Trophoblast cell (in vitro differentiated cells and primary cell): ENCODE data around the gene PDE11A.

ENCODE experiments used
- DNase-seq, 2 donors: peaks; one replicate each; pipeline ENCODE4 v3.0.0-alpha.2; 2016
- H2AFZ ChIP-seq: 2 replicates; pipeline ENCODE4 v1.6.1; 2013; ENCODE audit warnings: low read length, moderate library complexity, mild to moderate bottlenecking; ENCODE audit not compliant: insufficient read depth, poor library complexity
- H2AK5ac ChIP-seq: 2 replicates; pipeline ENCODE4 v1.6.1; 2013; ENCODE audit warnings: mild to moderate bottlenecking, low read length
- H2BK120ac ChIP-seq: 2 replicates; pipeline ENCODE4 v1.6.1; 2013; ENCODE audit warnings: low read length, mild to moderate bottlenecking, moderate library complexity; ENCODE audit not compliant: insufficient read depth, poor library complexity
- H2BK12ac ChIP-seq: 2 replicates; pipeline ENCODE4 v1.6.1; 2013; ENCODE audit warnings: mild to moderate bottlenecking, low read length, moderate library complexity
- H2BK5ac ChIP-seq: 2 replicates; pipeline ENCODE4 v1.6.1; 2013; ENCODE audit warnings: low read length, low read depth, moderate library complexity, mild to moderate bottlenecking; ENCODE audit not compliant: poor library complexity
- H3K14ac ChIP-seq: 2 replicates; pipeline ENCODE4 v1.6.1; 2013; ENCODE audit warnings: mild to moderate bottlenecking, low read length
- H3K18ac ChIP-seq: 2 replicates; pipeline ENCODE4 v1.6.1; 2013; ENCODE audit warnings: mild to moderate bottlenecking, low read length
- H3K23ac ChIP-seq: 2 replicates; pipeline ENCODE4 v1.6.1; 2013; ENCODE audit warnings: low read length
- H3K27ac ChIP-seq: 2 replicates; pipeline ENCODE4 v1.5.1; 2013; ENCODE audit warnings: low read depth, mild to moderate bottlenecking, inconsistent platforms, low read length, moderate library complexity
- H3K27me3 ChIP-seq: 2 replicates; pipeline ENCODE4 v1.6.1; 2013; ENCODE audit warnings: inconsistent platforms, mild to moderate bottlenecking, low read length, moderate library complexity; ENCODE audit not compliant: insufficient read depth
- H3K36me3 ChIP-seq, 2 experiments: 1 replicate in 1 of 2; 2 replicates in 1 of 2; pipeline ENCODE4 v1.6.1; 2013; ENCODE audit warnings: low read length in 2 of 2, mild to moderate bottlenecking in 2 of 2, moderate library complexity in 1 of 2; ENCODE audit not compliant: insufficient read depth in 2 of 2, control insufficient read depth in 1 of 2
- H3K4ac ChIP-seq: 2 replicates; pipeline ENCODE4 v1.6.1; 2013; ENCODE audit warnings: low read depth, mild to moderate bottlenecking, low read length, moderate library complexity
- H3K4me1 ChIP-seq, 2 experiments: 1 replicate in 1 of 2; 2 replicates in 1 of 2; pipeline ENCODE4 v1.6.1; 2013; ENCODE audit warnings: low read length in 2 of 2, mild to moderate bottlenecking in 2 of 2, moderate library complexity in 1 of 2; ENCODE audit not compliant: insufficient read depth in 2 of 2, control insufficient read depth in 1 of 2
- H3K4me2 ChIP-seq: 2 replicates; pipeline ENCODE4 v1.6.1; 2013; ENCODE audit warnings: inconsistent platforms, mild to moderate bottlenecking, low read length, moderate library complexity
- H3K4me3 ChIP-seq: 2 replicates; pipeline ENCODE4 v1.5.1; 2013; ENCODE audit warnings: mild to moderate bottlenecking, low read depth, low read length, inconsistent platforms
- H3K79me1 ChIP-seq: one replicate; pipeline ENCODE4 v1.6.1; 2013; ENCODE audit warnings: low read length
- H3K79me2 ChIP-seq: 2 replicates; pipeline ENCODE4 v1.6.1; 2013; ENCODE audit warnings: low read length, mild to moderate bottlenecking; ENCODE audit not compliant: control insufficient read depth, insufficient read depth, poor library complexity
- H3K9ac ChIP-seq: 2 replicates; pipeline ENCODE4 v1.6.1; 2013; ENCODE audit warnings: mild to moderate bottlenecking, low read length
- H3K9me3 ChIP-seq: 2 replicates; pipeline ENCODE4 v1.6.1; 2013; ENCODE audit warnings: low read depth, mild to moderate bottlenecking, control low read depth, inconsistent platforms, low read length; ENCODE audit not compliant: insufficient read depth
- H4K12ac ChIP-seq: 2 replicates; pipeline ENCODE4 v1.6.1; 2013; ENCODE audit warnings: low read depth, mild to moderate bottlenecking, low read length, moderate library complexity
- H4K8ac ChIP-seq: 2 replicates; pipeline ENCODE4 v1.6.1; 2013; ENCODE audit warnings: low read depth, mild to moderate bottlenecking, low read length, moderate library complexity
- H4K91ac ChIP-seq: one replicate; pipeline ENCODE4 v1.6.1; 2013; ENCODE audit warnings: low read depth, mild to moderate bottlenecking, low read length, moderate library complexity
- WGBS: extraction: QIAGEN DNeasy Blood & Tissue Kit; methylation state at CpG from one replicate; pipeline ENCODE4 v1.1.7; 2013; ENCODE audit warnings: missing lambda C conversion rate; ENCODE audit not compliant: insufficient read length, insufficient coverage; ENCODE audit errors: extremely low coverage; 5-methylcytosine and 5-hydroxymethylcytosine counted together

Gene PDE11A

DNA sequence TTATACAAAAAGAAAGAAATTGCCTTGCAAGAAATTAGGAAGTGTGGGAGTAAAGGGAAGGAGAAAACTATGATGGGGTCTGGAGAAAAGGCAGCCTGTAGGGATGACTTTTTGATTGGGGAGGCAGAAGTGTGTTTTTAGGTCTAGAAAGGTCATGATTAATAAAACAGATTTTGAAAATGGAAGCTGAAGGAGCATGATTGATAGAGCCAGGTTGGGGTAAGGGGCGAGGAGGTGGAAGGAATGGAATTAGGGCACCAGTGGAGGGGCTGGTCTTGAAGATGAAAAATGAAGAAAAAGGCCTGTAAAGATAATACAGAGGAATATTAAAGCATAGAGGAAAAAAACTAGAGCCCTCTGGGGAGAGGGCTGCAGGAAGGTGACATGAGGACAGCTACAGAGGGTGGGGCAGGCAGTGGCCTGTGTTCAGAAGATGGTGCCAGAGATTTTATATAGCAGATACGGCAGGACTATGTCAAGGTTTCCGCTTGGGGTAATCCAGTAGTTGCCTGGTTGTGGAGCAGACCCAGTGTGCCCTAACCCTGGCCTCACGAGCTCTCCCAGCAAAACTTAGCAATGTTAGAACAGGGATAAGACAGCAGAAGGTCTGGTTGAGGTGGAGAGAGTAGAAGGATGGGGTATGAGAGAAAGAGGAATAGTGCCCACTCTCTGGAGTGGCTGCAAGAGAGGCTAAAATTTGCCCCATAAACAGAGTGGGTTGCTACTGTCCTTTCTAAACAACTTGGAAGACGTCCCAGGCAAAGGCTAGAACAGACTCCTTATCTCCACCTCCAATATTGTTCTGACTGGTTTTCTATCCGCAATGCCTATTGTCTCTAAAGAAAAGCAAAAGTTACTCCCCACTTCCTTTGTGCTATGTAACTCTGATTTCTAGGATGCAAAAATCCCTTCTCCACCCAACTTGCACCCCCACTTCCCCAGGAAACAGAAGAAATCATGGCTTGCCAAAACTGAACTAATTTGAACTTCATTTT lies 392.7 kb downstream of the PDE11A start:
- no peak overlapping the region for H3K27ac ChIP-seq
- H2BK12ac ChIP-seq, result no peak overlapping the region
- H3K4ac ChIP-seq, result no peak overlapping the region
- no peaks in the 10 kb centered on the region for H3K27me3 ChIP-seq
- no peak overlapping the region for H3K4me3 ChIP-seq
- no peak overlapping the region for H4K91ac ChIP-seq
- H3K4me1 ChIP-seq, result no peaks in the 10 kb centered on the region
- no peak overlapping the region for H2AFZ ChIP-seq
- WGBS, result no CpG with 5 or more reads among the region's 6 CpGs
- no peak overlapping the region for H2AK5ac ChIP-seq
- H2BK5ac ChIP-seq, result no peak overlapping the region
- H3K23ac ChIP-seq, result no peak overlapping the region
- H2BK120ac ChIP-seq, result no peak overlapping the region
- no peak overlapping the region for H3K9ac ChIP-seq
- no peaks in the 10 kb centered on the region for H3K79me2 ChIP-seq
- H3K18ac ChIP-seq, result no peak overlapping the region
- H3K14ac ChIP-seq, result no peak overlapping the region
- H3K4me2 ChIP-seq, result no peak overlapping the region
- no peak overlapping the region for H4K8ac ChIP-seq
- no peaks in the 10 kb centered on the region for H3K9me3 ChIP-seq
- H3K36me3 ChIP-seq, result no peaks in the 10 kb centered on the region
- DNase-seq, result no peak
- H4K12ac ChIP-seq, result no peak overlapping the region
- H3K79me1 ChIP-seq, result no peaks in the 10 kb centered on the region

GRCh38 chr2:177678939-177679338 lies 393.6 kb downstream of the PDE11A start:
- Histone ChIP-seq H3K18ac (no peak overlapping the region), H2BK120ac (no peak overlapping the region), H2BK5ac (no peak overlapping the region), H3K4ac (no peak overlapping the region), H4K91ac (no peak overlapping the region), H2AFZ (no peak overlapping the region), H4K8ac (no peak overlapping the region), H3K23ac (no peak overlapping the region), H4K12ac (no peak overlapping the region), H3K4me1 (no peaks in the 10 kb centered on the region), H3K27me3 (no peaks in the 10 kb centered on the region), H3K4me3 (no peak overlapping the region), H3K79me1 (no peaks in the 10 kb centered on the region), H2AK5ac (no peak overlapping the region), H2BK12ac (no peak overlapping the region), H3K79me2 (no peaks in the 10 kb centered on the region), H3K27ac (no peak overlapping the region), H3K14ac (no peak overlapping the region), H3K9ac (no peak overlapping the region), H3K36me3 (no peaks in the 10 kb centered on the region), H3K4me2 (no peak overlapping the region), H3K9me3 (no peaks in the 10 kb centered on the region)
- no peak for DNase-seq
- WGBS, result no CpG with 5 or more reads among the region's 2 CpGs

DNA sequence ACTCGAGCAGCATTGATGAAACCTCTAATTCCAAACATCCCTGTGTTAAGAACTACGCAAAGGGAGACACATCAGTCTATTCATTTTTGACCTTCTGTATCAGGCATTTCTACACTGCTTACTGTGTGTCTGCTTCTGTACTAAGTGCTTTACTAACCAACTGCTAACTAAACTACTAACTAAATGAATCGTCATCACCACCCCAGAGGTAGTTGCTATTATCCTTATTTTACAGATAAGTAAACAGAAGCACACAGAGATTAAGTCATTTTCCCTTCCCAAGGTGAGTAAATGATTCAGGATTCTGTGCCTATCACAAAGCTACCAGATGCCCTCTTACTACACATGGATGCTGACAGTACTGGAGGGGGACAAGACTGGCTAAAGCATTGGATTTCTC lies 395.9 kb downstream of the PDE11A start:
- no peak overlapping the region for H2AK5ac ChIP-seq
- WGBS, result no CpG with 5 or more reads among the region's 3 CpGs
- no peaks in the 10 kb centered on the region for H3K79me1 ChIP-seq

GRCh38 chr2:177675825-177676224 lies 396.8 kb downstream of the PDE11A start:
- H3K4me2 ChIP-seq, result no peak overlapping the region
- H2AK5ac ChIP-seq, result no peak overlapping the region
- no peak overlapping the region for H4K12ac ChIP-seq
- no CpG with 5 or more reads among the region's 1 CpG for WGBS
- no peak overlapping the region for H4K8ac ChIP-seq
- no peak overlapping the region for H3K23ac ChIP-seq
- H3K4me1 ChIP-seq, result no peaks in the 10 kb centered on the region
- H3K36me3 ChIP-seq, result no peaks in the 10 kb centered on the region
- no peak overlapping the region for H2BK12ac ChIP-seq
- H2BK5ac ChIP-seq, result no peak overlapping the region
- H2AFZ ChIP-seq, result no peak overlapping the region
- no peak overlapping the region for H3K4ac ChIP-seq
- H4K91ac ChIP-seq, result no peak overlapping the region
- no peak overlapping the region for H3K14ac ChIP-seq
- no peak overlapping the region for H3K18ac ChIP-seq
- no peak overlapping the region for H2BK120ac ChIP-seq
- no peak overlapping the region for H3K9ac ChIP-seq
- no peak for DNase-seq
- no peaks in the 10 kb centered on the region for H3K9me3 ChIP-seq
- no peaks in the 10 kb centered on the region for H3K79me2 ChIP-seq
- H3K27ac ChIP-seq, result no peak overlapping the region
- no peaks in the 10 kb centered on the region for H3K27me3 ChIP-seq
- no peak overlapping the region for H3K4me3 ChIP-seq
- no peaks in the 10 kb centered on the region for H3K79me1 ChIP-seq

More for the DNA sequence above, 395.9 kb downstream of the PDE11A start:
- Histone ChIP-seq H3K9me3 (no peaks in the 10 kb centered on the region), H3K27me3 (no peaks in the 10 kb centered on the region), H3K27ac (no peak overlapping the region), H3K4me2 (no peak overlapping the region), H3K79me2 (no peaks in the 10 kb centered on the region), H3K23ac (no peak overlapping the region), H3K4me3 (no peak overlapping the region), H4K12ac (no peak overlapping the region), H3K18ac (no peak overlapping the region), H3K9ac (no peak overlapping the region), H2BK120ac (no peak overlapping the region), H2BK12ac (no peak overlapping the region), H3K4me1 (no peaks in the 10 kb centered on the region), H3K36me3 (no peaks in the 10 kb centered on the region), H3K4ac (no peak overlapping the region), H2AFZ (no peak overlapping the region), H2BK5ac (no peak overlapping the region), H4K91ac (no peak overlapping the region), H3K14ac (no peak overlapping the region), H4K8ac (no peak overlapping the region)
- DNase-seq, result no peak
